SK-N-SH (cell line): ENCODE measurements around the gene ARID1B.

Source experiments
- CHD2 ChIP-seq: fragments of 150-350 bp; IDR thresholded peaks from 2 replicates; pipeline ENCODE4 v1.6.1; 2018; ENCODE audit warnings: low read length; ENCODE audit not compliant: partially characterized antibody
- EZH2phosphoT487 ChIP-seq: fragments of 200-600 bp; sonication (generic); IDR thresholded peaks from 2 replicates; pipeline ENCODE4 v1.6.1; 2017; ENCODE audit warnings: low read depth, mixed run types, mild to moderate bottlenecking, antibody characterized with exemption, moderate library complexity, borderline replicate concordance
- JUND ChIP-seq: IDR thresholded peaks from 2 replicates; pipeline ENCODE4 v1.4.0; 2012
- MXI1 ChIP-seq: IDR thresholded peaks from 2 replicates; pipeline ENCODE4 v1.6.1; 2012; ENCODE audit warnings: mild to moderate bottlenecking, low read depth, low read length, improper control_type of control experiment
- SIN3A ChIP-seq: IDR thresholded peaks from 2 replicates; pipeline ENCODE4 v1.6.1; 2012; ENCODE audit warnings: low read depth, mild to moderate bottlenecking, low read length, moderate library complexity, borderline replicate concordance
- TF ChIP-seq, protein P1 (sequence below): fragments of 200-600 bp; sonication (generic); IDR thresholded peaks from 2 replicates; pipeline ENCODE4 v1.6.1; 2017; ENCODE audit warnings: antibody characterized with exemption, mild to moderate bottlenecking, moderate library complexity

DNA sequence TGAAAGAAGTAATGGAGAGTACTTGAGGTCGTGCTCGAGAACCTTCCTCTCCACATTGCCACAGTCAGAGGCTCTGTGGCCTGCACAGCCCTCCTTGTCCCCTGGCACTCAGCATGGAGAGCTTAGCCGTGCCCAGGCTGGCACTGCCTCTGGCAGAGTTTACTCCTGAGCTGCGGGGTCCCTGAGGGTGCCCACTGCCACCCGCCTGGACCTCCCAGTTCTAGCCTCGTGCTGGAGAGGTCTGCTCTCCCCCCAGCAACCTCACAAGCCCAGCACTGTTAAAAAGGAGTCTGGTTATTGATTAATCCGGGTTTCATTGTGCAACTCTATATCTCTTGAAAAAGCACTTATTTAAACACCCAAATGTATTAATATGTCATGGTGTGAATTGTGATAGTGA lies 319.3 kb downstream of the ARID1B start:
- TF ChIP-seq CHD2 (no peak), MXI1 (no peak), EZH2phosphoT487 (no peak), SIN3A (no peak), JUND (no peak)
- TF ChIP-seq, protein P1, sequence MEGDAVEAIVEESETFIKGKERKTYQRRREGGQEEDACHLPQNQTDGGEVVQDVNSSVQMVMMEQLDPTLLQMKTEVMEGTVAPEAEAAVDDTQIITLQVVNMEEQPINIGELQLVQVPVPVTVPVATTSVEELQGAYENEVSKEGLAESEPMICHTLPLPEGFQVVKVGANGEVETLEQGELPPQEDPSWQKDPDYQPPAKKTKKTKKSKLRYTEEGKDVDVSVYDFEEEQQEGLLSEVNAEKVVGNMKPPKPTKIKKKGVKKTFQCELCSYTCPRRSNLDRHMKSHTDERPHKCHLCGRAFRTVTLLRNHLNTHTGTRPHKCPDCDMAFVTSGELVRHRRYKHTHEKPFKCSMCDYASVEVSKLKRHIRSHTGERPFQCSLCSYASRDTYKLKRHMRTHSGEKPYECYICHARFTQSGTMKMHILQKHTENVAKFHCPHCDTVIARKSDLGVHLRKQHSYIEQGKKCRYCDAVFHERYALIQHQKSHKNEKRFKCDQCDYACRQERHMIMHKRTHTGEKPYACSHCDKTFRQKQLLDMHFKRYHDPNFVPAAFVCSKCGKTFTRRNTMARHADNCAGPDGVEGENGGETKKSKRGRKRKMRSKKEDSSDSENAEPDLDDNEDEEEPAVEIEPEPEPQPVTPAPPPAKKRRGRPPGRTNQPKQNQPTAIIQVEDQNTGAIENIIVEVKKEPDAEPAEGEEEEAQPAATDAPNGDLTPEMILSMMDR: no peak
